Activated CD4-positive, alpha-beta T cell treated with anti-CD3 and anti-CD28 coated beads for 48 hours (primary cell): ENCODE results near the gene RASA3.
A peak's percentile ranks its signal among the peaks of the same experiment; 100 is the strongest.

Experiments used
- DNase-seq: peaks from one replicate; pipeline ENCODE4 v3.0.0-alpha.2; 2020

The RASA3 gene

GRCh38 chr13:114013952-114014629, 118.3 kb downstream of the RASA3 start:
- no peak for DNase-seq

DNA sequence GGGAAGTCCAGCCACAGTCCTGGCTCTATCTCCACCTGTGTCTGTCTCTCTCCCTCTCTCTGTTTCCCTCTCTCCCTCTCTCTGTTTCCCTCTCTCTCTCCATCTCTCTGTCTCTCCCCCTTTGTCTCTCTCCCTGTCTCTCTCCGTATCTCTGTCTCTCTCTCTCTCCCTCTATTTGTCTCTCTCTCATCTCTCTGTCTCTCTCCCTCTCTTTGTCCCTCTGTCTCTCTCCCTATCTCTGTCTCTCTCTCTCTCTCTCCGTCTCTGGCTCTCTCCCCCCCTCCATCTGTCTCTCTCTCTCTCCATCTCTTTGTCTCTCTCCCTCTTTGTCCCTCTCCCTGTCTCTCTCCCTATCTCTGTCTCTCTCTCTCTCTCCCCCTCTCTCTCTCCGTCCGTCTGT, 119.1 kb downstream of the RASA3 start:
- DNase-seq: no peak

DNA sequence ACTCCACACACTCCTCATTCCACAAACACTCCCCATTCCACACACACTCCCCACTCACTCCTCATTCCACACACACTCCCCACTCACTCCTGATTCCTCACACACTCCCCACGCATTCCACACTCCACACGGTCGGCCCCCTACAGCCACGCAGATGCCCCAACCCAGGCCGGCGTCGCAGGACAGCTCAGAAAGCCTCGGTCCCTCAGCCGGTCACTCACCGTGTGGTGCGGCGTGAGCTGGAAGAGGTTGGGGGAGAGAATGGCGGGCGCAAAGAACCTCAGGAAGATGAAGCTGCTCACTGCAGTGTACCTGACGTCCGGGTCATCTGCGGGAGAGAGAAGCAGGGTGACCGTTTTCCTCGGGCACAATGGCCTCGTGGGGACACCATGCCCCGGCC, 119.5 kb downstream of the RASA3 start:
- DNase-seq: no peak

DNA sequence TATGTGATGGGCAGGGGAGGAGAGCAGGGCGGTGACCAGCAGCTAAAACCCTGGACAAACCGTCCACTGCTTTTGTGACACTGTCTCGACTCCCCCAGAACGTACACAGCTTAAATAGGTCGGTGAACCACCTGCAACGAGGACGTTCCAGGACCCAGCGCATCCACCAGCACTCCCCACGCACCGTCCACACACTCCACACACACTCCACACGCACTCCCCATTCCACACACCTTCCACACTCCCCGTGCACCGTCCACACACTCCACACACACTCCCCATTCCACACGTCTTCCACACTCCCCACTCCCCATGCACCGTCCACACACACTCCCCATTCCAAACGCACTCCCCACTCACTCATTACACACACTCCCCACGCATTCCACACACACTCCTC, 120.3 kb downstream of the RASA3 start:
- no peak for DNase-seq

GRCh38 chr13:114011226-114011625, 121.2 kb downstream of the RASA3 start:
- no peak for DNase-seq

- peak; percentile 21 for DNase-seq
Measured at GRCh38 chr13:114010401-114011101, 121.9 kb downstream of the RASA3 start.

DNA sequence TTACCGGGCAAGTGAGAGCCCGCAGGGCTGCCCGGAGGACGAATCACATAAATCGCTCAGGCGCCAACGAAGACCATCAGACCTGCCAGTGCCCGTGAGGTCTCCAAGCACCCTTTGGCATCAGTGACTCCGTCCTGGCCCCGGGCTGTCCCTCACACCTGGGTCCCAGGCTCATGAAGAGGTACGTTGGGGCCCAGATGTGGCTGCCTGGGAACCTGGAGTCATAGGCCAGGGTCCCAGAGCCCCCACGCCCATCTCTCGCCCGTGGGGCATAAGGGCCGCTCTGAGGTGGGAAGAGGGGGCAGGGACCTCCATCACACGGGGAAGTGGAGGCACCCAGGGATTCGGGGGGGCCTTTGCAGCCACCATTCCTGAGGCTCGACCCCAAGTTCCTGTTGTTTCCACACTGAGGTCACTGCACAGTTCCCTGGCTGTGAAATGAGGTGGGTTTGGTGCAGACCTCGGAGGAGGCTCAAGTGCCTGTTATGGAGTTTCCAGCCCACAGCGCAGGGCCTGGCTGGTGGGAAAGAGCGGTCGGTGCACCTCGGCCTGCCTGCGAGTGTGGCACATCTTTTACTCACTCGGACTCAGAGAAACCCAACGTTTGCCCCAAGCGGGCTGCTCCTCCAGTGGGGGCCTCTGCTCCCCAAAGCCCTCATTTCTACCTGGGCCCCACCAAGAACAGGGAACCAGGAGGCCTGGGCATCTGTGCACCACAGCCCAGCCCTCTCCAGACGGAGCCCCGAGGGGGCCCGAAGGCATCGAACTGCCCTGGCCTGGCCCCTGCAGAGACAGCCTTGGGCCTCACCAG, 122.6 kb downstream of the RASA3 start:
- DNase-seq: no peak

DNA sequence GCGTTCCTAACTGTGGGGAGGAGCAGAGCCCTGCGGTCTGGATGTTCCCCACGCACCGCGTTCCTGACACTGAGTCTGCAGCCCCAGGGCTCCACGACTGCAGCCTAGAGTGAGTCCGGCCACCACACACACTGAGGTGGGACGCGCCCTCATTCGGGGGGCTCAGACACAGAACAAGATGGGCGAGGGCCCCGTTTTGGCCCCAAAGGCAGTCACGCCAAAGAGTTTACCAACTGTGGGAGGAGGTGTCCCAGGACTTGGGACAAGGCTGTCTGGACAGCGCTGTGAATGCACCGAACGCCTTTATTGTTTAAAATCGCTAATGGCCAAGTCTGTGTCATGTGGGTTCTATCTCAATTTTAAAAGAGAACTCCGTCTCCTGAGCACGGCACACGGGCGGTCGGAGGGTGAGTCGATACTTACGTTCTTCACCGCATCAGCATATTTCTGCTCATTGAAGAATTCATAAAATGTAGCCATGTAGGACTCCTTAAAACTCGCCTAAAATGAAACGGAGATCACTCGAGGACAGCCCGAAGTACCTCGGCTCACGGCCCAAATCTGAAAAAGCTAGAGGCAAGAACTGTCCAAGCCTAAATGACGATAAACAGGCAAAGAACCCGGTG, 123.3 kb downstream of the RASA3 start:
- no peak for DNase-seq

DNA sequence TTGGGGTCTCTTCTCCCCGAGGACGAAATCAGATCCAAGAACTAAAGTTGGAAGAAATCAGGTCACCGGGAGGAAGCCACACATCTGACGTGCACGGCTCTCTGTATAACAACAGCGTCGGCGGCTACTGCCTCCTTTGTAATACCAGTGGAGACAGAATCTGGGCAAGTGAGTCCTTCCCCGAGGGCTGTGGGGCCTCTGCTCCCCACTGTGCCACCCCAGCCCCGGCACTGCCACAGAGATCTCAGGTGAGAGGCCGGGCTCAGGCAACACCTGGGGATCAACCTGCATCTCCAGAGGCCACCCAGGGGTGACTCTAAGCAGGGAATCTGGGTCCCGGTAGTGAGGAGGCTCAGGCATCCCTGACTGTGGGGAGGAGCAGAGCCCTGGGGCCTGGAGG, 124.9 kb downstream of the RASA3 start:
- no peak for DNase-seq

DNA sequence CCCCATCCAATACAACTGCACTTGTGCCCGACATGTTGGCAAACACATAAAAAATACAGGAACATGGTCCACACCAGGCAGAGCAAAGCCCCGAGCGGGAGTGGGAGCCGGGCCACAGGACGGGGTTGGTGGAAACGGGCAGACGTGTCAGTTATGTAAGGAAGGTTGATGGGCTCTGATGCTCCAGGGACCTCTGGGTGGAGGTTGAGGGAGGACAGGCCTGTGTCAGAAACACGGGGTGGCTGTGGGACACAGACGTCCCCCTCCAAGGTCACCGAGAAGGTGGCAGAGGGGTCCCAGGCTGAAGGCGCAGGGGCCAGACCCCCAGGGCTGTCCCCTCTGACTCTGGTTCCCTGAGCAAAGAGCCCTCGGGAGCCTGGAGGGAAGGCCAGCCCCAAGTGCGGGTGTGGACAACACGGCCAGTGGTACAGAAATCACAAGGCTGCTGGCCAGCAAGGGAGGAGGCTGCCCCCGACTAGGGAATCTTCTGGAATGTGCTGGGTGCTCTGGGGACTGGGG, 127.2 kb downstream of the RASA3 start:
- DNase-seq: no peak

DNA sequence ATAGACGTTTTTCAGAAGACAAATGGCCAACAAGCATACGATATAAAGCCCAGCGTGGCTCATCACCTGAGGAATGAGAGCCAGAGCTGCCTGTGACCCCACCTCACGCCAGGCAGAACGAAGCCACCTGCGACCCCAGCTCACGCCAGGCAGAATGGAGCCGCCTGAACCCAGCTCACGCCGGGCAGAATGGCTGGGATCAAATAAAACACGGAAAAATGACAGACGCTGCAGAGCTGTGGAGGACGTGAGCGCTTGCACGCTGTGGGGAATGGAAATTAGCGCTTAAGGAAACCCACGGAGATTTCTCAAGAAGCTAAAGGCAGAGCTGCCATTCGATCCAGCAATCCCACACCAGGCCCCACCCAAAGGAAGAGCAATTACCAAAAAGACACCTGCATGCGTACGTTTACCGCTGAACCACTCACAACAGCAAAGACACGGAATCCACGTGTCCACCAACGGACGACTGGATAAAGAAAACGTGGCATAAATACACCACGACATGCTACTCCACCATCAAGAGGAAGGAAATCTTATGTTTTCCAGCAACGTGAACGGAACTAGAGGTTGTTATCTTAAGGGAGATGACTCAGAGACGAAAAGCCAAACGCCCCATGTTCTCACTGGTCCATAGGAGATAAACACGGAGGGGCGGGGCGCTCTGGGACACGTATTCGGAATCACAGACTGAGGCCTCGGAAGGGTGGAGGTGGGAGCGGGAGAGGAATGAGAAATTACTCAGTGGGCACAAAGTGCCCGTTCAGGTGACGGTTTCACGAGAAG, 127.8 kb downstream of the RASA3 start:
- no peak for DNase-seq

DNA sequence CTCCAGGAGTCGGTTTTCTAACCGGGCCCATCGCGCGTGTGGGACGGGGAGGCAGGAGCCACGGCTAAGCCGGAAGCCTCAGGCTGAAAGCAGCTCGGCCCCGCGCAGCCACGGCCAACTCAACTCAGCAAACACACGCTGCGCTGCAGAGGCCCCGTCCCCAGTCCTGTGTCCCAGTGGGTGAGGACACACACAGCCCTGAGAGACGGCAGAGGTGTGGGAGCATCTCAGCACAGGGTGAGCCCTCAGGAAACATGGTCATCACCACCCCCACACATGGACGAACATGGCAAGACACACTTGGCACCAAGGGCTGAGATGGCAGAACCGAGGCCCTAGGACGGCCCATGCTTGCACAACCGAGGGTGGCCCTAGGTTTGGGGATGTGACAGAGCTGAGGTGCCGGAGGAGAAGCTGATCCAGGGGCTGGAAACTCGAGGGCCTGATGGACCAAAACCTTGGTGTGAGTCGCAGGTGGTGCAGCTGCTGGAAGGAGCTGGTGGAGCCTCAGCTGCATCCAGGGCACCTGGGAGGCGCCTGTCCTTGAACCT, 129.6 kb downstream of the RASA3 start:
- no peak for DNase-seq

GRCh38 chr13:114002009-114002544, 130.3 kb downstream of the RASA3 start:
- no peak for DNase-seq

GRCh38 chr13:114001331-114002008, 131.0 kb downstream of the RASA3 start:
- no peak for DNase-seq

- no peak for DNase-seq
Measured at GRCh38 chr13:114000151-114001040, 132.0 kb downstream of the RASA3 start.

- no peak for DNase-seq
Measured at GRCh38 chr13:113999618-113999910, 132.9 kb downstream of the RASA3 start.

DNA sequence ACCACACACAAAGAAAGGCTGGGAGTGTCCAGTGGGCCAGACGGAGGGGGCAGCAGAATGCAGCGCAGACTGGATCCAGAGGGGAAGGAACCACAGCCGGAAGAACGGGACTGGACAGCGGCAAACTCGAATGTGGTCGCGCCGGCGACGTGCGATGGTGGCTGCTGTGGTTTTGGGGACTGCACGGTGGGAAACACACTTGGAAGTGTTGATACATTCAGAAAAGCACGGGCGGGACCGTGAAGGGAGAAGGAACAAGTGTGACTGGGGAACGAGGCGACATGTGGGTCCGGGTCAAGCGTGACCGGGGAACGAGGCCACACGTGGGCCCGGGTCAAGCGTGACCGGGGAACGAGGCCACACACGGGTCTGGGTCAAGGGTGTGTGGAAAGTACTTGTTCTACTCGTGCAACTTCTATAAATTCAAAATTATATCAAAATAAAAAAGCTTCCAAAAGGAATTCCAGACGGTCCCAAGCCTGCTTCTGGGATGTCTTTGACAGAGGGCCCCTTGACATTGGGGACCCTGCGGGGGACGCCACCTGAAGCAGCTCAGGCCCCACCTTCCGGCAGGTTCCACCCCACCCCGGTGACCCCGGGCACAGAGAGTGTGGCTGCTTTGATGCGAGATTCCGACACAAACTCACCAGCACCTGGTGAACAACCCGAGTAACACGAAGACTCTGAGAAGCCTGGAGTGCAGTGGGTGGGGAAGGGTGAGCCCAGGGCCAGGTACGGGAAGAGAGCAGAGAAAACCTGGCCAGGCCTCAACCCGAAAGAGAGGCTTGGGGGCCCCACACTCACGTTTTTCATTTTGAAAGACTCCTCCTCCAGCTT, 133.4 kb downstream of the RASA3 start:
- DNase-seq: no peak

DNA sequence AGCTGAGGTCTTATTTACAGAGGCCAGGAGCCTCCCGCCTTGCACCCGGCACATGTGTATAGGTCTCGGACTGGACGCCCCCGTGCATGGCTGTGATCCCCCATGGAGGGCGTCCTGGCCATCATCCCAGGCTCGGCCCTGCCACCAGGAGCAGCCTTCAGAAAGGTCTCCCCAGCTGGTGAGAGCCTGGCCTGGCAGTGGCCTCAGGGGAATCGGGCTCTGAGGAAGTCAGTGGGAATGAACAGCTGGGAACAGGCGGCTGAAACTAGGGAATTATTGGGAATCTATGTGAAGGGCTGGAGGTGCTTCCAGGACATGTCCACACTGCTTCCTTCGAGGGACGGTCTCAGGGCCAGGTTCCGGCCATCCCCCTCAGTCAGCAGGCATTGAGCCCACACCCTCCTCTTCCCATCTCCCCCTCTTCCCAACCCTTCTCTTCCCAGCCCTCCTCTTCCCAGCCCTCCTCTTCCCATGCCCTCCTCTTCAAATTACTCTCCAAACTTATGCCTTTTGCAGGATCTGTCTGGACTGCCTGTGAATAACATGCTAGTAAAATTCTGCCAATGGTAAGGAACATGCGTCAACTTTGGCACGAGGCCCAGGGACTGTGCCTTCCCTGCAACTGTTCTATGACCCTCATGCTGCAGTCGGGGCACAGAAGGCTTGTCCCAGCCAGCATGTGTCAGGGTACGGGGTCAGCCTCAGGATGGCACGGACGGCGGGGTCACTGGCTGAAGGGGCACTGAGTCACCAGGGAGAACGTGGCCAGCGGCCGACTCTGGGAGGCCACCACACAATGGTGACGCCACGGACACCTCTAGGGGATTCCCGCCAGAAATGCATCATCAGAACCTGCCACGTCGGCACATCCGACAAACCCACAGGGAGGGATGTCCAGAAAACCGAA, 134.3 kb downstream of the RASA3 start:
- DNase-seq: no peak
